ENCODE data around the gene GPR141.

The GPR141 gene

GRCh38 chr7:37775921-37776320 is 92.4 kb downstream of the GPR141 start:
- FAIRE-seq (no peak), DNase-seq (ENCODE audit: insufficient read length, low spot score) (no peak)

GRCh38 chr7:37781156-37781555 is 97.6 kb downstream of the GPR141 start:
- DNase-seq (ENCODE audit: insufficient read length, low spot score) (no peak), FAIRE-seq (no peak)

GRCh38 chr7:37782166-37782565 is 98.6 kb downstream of the GPR141 start:
- DNase-seq (ENCODE audit: insufficient read length, low spot score) (no peak), FAIRE-seq (no peak)

- FAIRE-seq (no peak), DNase-seq (ENCODE audit: insufficient read length, low spot score) (no peak)
Observed at GRCh38 chr7:37784015-37784414, 100.4 kb downstream of the GPR141 start.

GRCh38 chr7:37786741-37787569 is 103.4 kb downstream of the GPR141 start:
- DNase-seq (ENCODE audit: insufficient read length, low spot score) = no peak
- no peak for FAIRE-seq

All from HTR-8/SVneo (cell line).